ENCODE results near the gene BICD1.
"Not testable (repeated sequence)": the region's sequence is repeated elsewhere in the genome, so short reads cannot be mapped to it uniquely, and the experiment has no call there.

Gene BICD1

DNA sequence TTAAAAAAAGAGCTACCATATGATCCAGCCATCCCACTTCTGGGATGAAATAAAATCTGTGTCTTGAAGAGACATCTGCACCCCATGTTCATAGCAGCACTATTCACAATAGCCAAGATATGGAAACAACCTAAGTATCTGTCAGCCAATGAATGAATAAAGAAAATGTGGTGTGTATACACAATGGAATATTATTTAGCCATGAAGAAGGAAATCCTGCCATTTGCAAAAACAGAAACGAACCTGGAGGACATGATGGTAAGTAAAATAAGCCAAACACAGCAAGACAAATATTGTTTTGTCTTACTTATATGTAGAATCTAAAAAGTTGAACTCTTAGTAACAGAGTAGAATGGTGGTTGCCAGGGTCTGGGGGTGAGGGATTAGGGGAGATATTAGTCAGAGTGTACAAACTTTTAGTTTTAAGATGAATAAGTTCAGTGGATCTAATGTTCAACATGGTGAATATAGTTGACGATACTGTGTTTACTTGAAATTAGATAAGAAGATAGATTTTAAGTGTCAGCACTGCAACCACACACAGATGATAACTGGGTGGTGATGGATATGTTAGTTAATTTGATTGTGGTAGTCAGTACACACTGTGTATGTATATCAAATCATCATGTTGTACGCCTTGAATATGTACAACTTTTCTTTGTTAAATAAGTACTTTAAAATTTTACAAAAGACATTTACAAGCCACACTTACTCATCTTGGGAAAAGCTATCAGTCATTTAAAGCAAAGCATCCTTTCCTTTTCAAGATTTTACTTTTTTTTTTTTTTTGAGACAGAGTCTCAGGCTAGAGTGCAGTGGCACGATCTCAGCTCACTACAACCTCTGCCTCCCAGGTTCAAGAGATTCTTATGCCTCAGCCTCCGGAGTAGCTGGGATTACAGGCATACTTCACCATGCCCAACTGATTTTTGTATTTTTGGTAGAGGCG, 89.9 kb downstream of the BICD1 start:
- no peak for DNase-seq

DNA sequence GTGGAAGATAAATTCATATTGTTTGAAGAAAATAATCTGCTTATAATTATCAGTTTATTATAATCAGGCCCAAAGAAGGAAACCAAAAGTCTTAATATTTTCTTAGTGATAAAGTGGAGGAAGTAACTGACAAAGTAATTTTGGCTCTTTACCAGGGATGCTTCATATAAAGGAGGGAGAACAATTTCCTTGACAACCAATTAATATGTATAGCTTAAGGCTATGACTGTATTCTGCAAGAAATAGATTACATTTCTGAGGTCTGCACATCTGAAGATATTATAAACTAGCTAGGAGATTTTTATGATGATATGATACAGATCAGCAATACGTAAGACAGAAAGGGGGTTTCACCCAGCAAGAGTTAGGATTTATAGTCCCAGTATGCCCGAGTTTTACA, 90.8 kb downstream of the BICD1 start:
- DNase-seq: no peak

DNA sequence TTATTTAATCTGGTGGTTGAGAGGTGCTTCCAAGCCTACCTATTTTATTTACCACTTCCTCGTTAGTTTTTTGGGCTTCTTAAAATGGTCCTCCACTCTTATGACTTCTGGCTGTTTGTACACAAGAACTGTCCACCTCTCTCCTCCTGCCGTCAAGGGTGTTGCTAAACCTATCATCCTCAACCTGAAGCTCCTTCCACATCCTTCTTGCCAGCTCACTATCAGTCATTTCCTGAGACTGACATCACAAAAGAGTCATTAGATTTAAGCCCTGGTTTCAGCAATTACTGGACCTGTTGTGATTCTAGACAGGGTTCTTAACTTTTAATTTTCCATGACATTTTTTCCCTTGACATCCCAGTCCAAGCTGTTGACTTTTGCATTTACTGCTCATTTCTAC, 91.9 kb downstream of the BICD1 start:
- no peak for DNase-seq

DNA sequence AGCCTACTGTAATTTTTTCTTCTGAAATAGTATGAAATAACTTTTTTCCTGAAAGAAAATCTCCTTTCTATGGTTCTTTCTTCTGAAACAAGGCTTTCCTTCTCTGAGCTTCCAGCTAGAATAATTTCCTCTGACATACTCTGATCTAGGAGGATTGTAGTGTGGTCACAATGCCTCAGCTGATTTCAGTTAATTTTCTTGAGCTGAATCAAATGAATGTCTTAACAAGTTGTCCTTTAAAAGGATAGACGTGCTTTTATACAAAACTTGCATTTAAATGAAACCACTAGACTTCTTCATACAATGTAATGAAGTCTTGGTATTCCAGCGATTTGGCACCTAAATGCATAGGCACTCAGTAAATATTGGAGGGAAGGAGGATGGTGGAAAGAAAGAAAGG, 94.4 kb downstream of the BICD1 start:
- DNase-seq: no peak

DNA sequence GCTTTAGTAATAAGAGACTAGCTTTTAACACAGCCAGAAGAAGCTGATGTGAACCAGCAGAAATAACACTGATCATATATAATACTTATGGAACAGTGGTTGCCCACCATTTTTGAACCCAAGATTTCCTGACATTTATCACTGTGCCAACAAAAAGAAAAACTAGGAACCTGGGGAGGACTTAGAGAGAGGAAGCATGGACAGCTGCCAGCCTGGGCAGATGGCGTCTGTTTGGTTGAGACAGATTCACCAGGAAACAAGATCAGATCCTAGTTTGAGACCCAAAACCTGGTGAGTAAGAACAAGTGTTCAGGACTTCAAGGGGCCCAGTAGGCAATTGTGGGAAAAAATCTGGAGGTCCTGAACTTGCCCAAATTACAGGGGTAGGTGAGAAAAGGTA, 95.3 kb downstream of the BICD1 start:
- no peak for DNase-seq

DNA sequence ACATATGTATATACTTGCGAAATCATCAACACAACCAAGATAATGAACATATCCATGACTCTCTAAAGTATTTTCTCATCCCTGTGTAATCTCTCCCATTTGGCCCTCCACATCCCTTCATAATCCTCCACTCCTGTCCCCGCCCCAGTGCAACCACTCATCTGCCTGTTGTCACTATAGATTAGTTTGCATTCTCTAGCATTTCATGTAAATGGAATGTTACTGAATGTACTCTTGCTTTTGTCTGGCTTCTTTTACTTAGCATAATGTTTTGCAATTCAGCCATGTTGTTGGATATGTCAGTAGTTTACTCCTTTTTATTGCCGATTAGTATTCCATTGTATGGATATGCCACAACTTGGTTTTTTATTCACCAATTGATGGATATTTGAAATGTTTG, 99.1 kb downstream of the BICD1 start:
- no peak for DNase-seq

DNA sequence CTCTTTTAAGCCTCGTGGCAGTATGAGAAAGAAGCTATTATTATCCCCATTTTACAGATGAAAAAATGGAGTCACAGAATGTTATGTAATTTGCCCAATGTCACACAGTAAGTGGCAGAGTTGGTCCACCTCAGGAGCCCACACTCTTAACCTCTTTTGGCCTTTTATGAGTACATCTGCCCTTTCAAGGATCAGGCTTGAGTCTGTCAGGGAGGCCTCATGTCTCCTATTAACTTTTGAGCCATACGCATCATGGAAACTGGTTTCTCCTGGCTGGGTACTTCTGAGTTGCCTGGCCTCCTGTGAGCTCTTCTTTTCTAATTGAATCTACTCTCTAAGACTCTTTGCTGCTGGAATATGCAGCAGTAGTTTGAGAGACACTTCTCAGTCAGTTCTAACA, 101.7 kb downstream of the BICD1 start:
- no peak for DNase-seq

DNA sequence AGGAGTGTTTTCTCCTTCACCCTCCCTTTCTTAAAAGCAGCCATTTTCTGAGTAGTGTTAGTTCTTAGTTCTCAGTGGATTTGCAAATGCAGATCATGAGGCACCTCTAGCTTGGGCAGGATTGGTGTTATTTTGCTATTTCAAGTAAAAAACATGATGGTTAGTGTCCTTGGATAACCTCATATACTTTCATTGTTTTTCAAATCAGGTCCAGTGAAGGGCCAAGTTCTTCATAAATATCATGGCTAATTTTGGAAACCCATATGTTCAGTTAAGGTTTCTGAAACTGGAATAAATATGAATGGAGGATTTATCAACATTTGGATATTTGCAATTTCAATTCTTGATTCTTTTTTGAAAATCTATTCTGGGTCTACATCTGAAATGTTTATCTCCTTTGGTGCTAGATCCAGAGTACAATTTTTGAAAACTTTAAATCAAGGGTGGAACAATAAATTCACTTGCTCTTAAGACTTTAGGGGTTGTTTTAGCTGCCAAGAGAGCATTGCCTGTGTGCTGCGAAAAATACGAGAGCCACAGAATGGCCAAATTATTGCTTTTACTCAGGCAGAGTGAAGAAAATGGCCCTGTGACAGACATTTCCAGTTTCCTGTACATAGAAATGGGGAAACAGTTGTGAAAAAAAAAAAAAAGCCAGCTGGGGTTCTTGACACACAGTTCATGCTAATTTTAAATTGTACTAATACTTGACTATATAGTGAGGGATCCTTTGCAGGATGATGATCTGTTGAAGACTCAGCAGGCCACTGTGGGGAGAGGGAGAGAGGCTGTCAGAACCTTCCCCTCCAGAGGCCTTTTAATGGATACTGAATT, 104.6 kb downstream of the BICD1 start:
- DNase-seq: no peak

DNA sequence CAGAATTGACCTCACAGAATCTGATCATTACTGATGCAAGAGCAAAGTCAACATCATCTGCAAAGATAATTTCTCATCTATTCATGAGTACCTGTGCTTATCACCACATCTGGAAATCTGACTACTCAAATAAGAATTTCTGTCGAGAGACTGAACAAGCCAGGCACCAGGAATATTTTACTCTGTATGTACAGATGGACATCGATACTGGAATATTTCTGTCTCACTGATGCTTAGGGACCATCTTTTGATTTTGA, 105.2 kb downstream of the BICD1 start:
- DNase-seq: no peak

DNA sequence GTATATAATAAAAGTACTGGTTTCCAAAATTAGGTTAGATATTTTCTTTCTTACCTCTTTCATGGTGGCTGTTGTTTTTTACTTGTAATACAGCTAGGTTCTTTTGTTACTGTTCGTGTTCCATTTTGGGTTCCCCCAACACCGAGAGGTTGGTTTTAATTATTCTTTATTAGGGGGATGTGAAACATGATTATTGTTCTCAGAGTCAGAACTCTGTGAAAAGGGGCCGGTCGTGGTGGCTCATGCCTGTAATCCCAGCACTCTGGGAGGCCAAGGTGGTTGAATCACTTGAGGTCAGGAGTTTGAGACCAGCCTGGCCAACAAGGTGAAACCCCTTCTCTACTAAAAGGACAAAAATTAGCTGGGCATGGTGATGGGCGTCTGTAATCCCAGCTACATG, 108.1 kb downstream of the BICD1 start:
- no peak for DNase-seq

DNA sequence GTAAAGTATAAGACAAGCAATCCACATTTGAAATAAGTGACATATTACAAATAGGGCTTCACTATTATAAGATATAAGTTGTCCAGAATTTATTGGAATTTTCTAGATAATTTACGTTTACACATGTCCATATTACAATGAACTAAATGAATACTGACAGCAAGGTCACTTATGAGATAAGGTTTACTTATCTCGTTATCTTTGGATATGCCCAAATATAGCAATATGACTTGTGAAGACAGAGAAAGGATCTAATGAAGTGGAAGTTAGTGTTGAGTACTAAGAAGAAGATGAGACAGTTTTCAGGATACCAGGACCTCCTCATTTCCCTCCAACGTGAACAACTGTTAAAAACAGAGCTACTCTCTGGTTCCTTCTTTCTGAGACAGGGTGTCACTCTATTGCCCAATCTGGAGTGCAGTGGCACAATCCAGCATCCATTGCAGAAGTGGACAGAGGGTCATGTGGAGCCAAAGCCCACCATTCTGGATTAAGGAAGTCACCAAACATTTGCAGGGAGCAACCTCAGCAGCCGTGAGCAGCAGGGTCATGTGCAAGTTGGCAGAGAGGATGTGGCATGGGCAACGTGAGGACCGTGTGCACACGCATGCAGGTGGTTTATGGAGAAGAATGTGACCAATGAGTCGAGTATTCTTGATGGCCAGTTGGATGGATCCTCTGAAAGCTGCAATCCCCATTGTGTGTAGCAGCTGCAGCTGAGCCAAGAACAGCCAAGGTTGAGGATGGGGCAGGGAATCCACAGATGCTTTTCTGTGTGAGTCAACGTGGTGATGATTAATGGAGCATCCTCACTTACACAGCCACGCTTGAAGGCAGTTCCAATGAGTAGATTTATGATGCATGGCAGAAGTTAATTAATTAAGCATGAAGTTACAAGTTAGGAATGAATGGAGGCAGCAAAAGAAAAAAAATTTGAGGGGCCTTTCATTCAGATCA, 111.0 kb downstream of the BICD1 start:
- no peak for DNase-seq

DNA sequence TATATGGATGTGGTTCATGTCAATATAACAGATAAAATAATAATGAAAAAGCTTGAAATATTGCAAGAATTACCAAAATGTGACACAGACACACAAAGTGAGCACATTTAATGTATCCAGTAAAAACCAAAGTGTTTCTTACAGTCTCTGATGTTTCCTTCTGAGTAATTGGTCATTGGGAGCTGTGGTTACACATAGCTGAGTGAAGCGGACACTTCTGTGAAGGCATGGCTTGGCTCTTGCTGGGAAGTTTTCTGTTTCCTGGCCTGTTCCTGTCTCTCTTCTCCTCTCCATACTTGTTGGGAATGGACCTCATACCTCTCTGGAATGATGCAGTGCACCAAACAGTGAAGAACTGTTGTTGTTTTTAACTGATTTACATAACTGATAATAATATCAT, 117.3 kb downstream of the BICD1 start:
- DNase-seq: no peak

DNA sequence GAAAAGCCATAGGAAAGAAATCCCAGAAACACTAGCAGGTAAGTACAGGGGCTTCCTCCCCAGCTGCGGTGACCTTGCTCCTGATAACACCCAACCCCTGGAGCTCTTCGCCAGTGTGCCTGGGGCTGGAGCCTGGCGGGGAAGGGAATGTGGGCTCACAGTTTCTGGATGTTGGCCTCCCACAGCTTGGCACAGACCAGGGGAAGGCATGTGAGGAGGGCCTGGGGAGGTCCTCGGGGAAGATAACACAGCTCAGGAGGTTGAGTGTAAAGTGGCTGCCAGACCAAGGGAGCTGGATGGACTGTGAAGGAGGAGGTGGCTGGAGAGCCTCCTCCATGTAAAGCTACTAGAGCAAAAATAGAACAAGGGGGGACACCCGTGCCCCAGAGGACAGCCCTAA, 120.1 kb downstream of the BICD1 start:
- DNase-seq: no peak

DNA sequence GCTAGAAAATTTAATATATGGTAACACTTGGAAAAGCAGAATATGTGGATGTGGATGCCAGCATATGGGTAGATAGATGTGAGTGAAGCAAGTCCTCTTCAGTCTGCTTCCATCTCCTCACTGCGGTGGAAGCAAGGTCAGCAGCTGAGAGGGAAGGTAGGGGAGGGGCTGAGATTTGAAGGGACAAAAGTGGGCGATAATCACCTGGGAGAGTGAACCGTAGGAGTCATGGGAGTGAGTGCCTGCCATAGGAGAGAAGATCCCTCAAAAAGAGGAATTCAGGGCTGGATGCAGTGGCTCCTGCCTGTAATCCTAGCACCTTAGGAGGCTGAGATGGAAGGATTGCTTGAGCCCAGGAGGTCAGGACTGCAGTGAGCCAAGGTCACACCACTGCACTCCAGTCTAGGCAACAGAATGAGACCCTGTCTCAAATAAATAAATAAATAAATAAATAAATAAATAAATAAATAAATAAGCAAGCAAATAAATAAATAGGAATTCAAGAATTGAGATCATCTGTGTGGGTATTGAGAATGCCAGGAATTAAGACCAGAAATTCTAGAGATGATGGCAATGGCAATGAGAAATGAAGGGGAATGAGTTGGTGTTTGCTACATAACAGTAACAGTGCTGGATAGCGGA, 123.4 kb downstream of the BICD1 start:
- DNase-seq: no peak

DNA sequence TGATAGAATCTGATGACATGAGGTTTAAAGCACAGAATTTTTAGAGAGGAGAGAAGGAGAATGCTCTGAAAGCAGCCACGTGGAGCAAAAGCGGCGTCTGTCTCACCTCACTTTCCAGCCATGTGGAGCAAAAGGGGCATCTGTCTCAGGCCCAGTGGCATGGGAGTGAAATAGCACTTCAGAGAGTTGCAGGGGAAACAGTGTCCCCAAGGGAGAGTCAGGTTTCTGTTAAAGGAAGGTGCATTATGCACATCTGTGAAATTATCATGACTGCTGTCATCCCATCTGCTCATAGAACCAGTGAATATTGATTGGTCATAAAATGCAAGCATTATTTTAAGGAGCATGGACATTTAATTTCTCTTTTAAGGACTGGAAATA, 124.0 kb downstream of the BICD1 start:
- no peak for DNase-seq

DNA sequence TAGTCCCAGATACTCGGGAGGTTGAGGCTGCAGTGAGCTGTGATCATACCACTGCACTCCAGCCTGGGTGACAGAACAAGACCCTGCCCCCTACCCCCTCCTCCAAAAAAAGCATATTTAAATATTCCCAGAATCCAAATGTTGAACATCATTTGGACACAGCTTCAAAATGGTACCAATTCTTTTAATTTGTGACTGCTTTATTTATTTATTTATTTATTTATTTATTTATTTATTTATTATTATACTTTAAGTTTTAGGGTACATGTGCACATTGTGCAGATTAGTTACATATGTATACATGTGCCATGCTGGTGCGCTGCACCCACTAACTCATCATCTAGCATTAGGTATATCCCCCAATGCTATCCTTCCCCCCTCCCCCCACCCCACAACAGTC, 124.7 kb downstream of the BICD1 start:
- DNase-seq: not testable (repeated sequence)

DNA sequence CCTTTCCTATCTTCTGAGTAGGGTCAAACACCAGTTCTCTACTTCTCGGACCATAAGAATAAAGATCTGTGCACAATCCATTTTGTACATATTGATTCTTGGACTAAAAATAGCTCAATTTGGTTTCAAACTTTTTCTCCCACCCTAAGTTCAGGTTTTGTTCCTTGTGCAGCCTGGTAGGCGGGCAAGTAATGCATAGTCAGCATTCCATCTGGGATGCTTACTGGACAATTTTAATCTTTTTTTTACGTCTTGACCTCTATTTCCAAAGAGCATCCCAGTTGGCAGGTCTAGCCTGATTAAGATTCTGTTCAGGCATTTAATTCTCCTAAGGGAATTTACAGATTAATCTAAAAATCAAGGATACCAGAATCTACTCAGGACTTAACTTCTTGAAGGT, 126.9 kb downstream of the BICD1 start:
- DNase-seq: no peak

DNA sequence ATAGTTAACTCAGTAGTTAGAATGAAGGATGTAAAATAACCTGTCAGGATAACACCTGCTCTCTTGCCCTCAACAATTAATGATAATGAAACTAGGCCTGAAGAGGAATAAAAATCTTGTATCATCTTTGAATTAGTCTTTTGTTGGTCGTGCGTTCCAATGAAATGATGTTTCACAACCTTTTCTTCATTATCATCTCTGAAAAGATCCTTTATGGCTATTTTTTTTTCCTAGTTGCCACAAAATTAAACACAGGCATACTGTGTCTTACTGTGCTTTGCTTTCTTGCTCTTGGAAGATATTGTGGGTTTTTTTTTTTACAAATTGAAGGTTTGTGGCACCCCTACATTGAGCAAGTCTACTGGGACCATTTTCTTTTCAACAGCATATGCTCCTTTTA, 128.6 kb downstream of the BICD1 start:
- no peak for DNase-seq

DNA sequence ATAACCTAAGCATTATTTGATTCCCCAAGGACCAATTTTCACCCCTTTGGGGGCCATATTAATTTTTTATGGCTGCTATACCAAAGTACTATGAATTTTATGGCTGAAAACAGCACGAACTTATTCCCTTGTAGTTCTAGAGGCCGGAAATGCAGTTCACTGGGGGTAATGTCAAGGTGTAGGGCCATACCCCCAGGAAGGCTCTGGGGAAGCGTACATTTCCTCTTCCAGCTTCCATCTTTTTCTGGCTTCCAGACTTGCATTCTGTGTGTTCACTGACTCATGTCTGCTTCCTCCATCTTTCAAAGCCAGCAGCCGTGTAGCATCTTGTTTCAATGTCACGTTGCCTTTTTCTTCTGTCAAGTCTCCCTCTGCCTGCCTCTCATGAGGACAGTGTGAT, 133.5 kb downstream of the BICD1 start:
- no peak for DNase-seq

DNA sequence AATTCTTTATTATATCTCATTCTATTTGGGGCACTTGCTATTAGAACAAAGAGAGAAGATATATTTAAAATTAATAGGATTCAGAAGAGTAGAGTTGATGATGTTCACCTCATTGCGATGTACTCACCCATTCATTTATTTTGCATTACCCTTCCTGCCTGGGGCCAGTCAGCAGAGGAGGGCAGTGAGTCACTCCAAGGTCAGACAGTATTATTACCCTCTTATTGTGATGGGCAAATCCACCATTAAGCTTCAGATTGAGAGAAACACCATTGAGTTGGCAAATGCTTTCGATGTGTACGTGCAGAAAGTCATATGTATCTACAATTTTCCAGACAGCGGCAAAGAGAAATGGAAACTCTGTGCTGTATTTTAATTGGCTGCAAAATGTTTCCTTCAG, 134.2 kb downstream of the BICD1 start:
- no peak for DNase-seq

DNA sequence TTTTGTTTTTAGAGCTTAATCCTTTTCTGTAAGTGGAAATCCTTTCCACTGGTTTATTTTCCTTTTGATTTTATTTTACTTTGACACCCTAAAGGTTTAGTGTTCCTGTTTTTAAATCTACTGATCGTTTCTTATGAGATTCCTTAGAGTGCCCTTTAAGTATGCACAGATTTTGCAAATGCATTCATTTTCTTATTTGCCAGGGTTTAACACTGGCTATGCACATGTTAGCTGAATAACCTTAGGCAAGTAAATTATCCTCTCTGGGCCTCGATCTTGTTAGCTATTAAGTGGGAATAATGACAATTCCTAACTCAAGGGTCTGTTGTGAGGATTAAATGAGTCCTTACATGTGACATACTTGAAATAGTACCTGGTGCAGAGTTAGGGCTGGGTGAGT, 136.0 kb downstream of the BICD1 start:
- DNase-seq: no peak

DNA sequence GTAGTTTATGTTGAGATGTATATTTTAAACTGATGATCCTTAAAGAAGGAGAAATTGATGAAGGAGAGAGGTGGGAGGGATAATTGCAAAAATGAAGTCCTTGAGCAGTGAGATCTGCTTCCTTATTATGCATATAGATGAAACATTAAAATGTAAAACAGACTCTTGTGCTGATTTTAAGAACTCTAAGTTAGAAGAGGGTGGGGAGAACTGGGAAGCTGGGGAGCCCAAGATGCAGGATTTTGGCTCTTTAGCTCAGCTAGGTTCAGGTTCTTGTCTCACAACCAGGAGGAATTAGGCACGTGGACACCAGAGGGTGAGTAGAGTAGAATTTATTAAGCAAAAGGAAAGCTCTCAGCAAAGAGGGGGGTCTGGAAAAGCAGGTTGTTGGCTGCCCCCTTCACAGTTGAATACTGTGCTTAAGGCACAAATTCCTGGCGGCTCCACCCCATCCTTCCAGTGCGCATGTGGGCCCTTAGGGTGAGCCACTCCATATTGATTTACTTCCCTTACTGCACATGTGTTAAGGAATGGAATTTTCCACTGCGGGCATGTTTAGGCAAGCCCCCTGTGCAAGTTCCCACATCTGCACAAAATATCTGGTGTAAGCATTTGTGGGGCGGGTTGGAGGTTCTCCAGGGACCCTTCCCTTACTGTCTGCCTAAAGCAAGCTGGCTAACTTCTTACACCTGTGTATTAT, 141.9 kb downstream of the BICD1 start:
- DNase-seq: no peak

Measured in cortex of kidney (tissue), 1 donor.